Ovary (tissue), 3 donors: ENCODE data around the gene OPCML.

Source experiments
- CTCF ChIP-seq, 3 donors: fragments of 450-650 bp in 2 of 3; fragments of 200-600 bp in 1 of 3; IDR thresholded peaks; one replicate each; pipeline versions ENCODE4 v1.5.1 to v1.8.0; 2016 to 2022; ENCODE audit warnings: antibody characterized with exemption in 3 of 3, mild to moderate bottlenecking in 1 of 3
- POLR2A ChIP-seq: fragments of 450-650 bp; IDR thresholded peaks from one replicate; pipeline ENCODE4 v1.6.1; 2017; ENCODE audit warnings: antibody characterized with exemption, mild to moderate bottlenecking, moderate library complexity
- donor health status: DM: no; HTN: no; CAD: no.

- TF ChIP-seq POLR2A (no peak), CTCF (IDR thresholded peaks at IDR 0.05) (no peak)
These were observed 123.4 kb downstream of the OPCML start for GRCh38 chr11:133408936-133409335.
